Central memory CD4-positive, alpha-beta T cell (primary cell): ENCODE measurements around the gene STAB2.

Experiments
- DNase-seq: peaks from one replicate; pipeline ENCODE4 v3.0.0; 2022

STAB2 gene

DNA sequence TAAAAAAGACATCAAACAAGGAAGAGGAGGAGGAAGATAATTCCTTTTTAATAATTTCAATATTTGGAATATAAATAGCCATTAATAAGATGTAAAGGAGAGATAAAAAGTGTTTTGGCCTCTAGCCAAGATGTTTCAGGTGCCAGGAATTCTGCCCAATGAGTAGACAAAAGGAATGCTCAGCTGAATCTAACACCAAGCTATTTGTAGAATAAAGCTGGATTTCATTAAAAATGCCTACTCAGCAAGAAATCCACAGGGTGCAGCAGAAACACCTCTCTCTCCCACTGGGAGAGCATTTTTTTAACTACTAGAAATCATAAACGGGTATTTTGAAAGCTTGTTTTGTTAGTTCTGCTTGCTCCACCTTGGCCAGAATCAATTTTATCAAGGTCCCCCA lies 4.1 kb upstream of the STAB2 start:
- DNase-seq, result no peak

DNA sequence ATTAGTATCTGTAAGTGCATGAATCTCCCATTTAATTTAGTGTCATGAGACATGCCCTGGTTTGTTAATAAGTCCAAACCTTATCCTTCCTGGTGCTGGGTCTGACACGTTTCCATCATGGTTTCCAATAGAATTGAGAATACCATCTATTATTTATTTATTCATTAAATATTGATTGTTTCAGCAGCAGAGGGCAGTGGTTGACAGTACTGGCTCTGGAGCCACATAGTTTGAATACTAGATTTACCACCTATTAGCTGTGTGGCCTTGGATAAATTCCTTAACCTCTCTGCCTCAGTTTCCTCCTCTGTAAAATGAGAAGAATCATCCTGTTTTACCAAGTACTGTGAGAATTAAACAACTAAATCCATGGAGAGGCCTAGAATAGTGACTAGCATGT lies 941 bp upstream of the STAB2 start:
- DNase-seq, result no peak

DNA sequence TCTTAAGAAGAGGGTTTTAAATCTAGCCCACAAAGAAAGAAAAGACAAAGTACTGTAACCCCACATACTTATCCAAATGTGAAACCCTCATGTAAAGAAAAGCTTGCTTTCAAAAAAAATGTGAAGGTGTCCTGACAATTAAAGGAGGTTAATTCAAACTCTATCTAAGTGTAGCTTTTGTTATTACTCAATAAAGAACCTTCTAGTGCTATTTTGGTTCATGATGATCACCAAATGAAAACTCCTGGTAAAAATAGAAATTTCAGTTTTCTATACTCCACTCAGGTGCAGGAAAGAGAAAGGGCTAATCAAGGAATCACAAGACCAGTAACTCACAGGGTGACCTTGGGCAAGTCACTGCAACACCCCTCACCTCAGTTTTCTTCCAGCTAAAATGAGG lies 1.6 kb downstream of the STAB2 start:
- DNase-seq, result no peak

DNA sequence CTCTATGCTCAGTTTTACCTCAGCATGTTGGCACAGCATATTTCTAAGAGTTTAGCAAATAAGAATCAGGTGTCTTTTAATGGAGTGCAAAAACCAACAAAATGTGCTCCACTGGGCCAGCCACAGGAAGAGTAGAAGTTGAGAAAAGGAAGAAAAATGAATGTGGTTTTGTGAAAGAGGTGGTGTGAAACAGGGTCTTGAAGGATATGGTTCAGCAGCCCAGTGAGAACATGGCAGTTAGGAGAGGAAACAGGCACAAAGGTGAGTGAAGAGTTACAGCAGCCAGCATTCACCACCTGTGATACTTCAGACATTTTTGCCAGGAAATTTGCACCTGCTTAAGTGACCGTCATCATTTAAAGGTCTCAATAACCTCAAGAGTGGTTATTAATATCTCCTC lies 2.4 kb downstream of the STAB2 start:
- DNase-seq, result no peak

DNA sequence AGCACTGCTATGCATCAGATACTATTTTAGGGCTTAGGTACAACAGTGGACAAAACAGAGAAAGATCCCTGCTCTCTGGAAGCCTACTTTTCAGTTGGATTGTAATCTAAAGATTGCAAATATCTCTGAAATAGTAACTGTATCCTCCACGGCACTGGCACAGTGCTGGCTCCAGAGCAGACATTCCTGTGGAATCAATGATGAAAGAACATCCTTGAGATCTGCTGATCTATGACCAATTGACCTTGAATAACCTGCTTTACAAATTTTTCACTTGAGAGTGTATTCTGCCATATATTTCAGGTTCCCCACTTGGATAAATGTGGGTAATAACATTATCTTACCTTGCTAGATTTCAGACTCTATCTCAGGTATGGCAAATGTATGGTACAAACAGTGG lies 3.2 kb downstream of the STAB2 start:
- no peak for DNase-seq

DNA sequence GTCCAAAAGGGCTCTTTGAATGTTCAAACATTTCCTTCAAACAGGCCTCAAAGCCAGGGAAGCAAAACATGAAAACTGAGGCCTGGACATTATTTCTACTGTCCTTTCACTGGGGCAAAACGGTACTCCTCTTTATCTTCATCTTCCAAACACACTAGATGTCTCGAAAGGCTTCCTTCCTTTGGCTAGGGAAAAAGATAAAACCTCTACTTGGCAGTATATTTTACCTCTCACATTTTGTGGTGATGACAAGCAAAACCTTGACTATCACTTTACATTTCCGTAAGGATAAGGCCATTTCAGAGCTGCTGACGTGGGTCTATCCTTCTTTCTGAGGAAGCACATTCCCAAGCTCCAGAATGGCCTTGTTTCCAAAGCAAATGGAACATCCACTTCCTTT lies 9.9 kb downstream of the STAB2 start:
- no peak for DNase-seq

DNA sequence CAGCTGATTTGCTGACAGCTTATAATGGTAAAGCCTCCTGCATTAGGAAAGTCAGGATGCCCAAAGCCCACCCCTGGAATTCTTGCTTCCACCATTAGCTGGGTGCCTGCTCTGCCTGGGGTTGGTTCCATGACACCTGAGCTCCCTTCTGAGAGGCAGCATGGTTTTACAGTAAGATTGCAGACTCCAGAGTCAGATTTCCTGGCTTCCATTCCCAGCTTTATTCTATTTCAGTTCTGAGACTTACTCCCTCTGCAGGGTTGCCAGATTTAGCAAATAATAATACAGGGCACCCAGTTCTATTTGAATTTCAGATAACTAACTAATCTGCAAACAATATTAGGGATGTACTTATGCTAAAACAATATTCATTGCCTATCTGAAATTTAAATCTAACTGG lies 12.2 kb downstream of the STAB2 start:
- no peak for DNase-seq

DNA sequence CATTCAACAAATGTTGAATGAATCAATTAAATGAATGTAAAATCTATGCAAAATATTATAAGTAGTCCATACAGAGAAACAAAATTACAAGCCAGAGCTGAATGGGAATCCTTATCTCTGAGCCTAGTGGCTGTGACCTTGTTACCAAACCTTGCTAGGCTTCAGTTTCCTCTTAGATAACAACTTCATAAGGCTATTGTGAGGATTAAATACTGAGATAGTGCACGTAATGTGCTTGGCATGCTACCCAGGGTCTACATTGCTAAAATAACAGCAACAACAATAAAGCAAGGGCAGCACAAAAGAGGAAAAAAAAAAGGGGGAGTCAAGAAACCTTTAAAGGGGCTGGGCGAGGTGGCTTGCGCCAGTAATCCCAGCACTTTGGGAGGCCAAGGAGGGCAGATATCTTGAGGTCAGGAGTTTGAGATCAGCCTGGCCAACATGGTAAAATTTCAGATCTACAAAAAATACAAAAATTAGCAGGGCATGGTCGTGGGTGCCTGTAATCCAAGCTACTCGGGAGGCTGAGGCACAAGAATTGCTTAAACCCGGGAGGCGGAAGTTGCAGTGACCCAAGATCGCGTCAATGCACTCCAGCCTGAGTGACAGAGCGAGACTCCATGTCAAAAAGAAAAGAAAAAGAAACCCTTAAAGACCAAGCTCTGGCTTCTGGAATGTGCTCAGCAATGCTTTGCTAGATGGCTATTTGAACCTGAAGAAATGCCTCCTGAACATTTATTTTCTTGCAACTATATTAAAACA lies 14.1 kb downstream of the STAB2 start:
- no peak for DNase-seq

DNA sequence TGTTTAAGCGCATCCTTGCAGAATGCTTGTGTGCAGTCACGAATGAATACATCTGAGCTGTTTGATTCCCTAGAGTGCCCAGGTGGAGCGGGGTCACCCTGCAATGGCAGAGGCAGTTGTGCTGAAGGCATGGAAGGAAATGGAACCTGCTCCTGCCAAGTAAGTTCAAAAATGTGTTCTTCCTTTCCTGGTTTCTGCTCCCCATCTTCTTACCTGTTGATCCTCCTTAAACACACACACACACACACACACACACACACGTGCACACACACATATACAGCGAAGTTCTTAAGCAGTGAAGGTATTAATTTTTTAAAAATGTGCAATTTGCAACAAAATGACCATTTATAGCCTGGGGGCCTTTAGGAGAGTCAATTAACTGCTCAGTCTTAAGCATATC lies 33.3 kb downstream of the STAB2 start:
- no peak for DNase-seq

DNA sequence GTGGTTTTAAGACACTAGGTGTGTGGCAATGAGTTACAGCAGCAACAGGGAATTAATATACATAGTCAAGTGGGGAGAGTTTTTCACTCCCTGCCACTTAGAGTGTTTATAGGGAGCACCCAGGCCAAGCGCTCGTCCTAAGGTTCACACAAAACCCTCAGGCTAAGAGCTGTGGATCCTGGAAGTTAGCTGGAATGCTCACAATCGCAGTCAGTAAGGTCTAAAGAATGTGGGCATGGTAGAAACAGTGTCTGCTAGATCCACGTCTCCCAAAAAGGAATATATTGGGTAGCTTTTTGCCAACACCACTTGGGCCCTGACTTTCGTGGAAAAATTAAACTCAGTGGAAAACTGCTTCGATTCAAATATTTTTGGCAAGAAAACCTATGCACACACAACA lies 36.6 kb downstream of the STAB2 start:
- no peak for DNase-seq

DNA sequence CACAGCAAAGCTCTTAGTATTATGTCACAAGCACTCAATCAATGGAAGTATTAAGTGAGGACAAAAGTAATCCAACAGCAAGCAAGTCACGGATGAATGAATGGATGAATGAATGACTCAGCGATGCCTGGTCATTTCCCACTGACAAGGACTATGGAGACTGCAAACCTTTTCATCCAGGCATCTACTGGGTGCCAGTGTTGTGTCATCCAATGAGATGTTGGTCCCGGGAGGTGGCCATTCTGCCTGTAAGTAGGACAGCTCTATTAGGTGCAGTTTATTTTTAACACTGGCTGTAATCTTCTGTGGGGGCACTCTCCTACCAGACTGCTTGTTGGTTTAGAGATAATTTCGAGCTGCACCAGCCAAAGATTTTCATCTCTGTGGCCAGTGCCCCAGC lies 39.4 kb downstream of the STAB2 start:
- no peak for DNase-seq

DNA sequence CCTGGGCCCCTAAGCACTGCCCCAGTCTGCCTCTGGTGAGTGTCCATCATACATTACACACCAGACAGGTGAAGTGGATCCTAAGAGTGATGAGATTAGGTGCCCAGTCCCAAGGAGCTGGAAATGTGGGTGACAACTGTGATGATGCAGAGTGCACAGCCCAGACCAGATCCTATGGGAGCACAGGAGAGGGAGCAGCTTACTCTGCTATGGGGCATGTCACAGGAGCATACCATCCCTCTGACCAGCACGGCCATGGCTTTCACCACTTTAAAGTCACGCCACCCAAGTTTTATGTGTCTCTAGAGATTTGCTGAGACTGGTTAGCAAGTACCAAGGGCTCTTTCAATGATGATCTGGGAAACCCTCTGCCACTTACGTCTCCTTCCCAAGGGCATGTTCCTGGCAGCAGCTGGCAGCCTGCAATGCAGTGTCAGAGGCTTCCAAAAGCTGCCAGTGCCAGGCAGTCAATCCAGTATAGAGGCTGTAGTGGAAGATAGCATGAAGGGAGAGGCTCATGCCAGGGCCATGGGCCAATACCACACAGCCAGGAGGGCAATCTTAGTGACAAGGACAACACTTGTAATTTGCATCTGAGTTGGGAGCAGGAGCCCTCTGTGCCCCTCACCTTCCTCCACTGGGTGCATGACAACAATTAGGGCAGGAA lies 40.2 kb downstream of the STAB2 start:
- no peak for DNase-seq

DNA sequence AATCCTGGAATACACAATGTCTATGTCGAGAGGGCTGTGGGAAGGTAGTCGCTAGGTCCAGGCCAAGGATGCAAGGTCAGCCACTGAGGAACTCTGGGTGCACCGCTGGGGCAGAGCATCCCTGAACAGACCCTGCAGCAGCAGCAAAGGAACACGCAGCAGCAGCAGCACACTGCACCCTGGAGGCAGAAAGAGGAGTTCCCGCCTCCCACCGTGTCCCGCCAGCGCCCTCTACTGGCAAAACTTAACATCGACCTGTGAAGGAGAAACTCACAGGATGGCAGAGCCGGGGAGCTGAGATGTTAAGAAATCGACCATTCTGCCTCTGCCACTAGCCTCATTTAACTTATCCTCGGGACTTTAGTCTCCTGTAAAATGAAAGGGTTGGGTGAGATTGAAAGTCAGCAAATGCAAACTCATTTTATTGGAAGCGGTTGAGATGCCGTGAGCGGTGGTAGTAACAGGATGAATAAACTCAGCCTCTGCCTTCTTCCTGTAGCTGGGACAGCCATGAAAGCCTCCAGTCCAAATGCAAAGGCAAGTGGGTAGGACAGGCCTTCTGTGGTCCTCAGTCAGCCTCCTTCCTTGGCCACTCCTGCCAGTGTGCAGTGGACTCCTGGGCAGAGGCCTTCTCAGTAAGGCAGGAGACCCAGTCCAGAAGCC lies 45.6 kb downstream of the STAB2 start:
- DNase-seq, result no peak

DNA sequence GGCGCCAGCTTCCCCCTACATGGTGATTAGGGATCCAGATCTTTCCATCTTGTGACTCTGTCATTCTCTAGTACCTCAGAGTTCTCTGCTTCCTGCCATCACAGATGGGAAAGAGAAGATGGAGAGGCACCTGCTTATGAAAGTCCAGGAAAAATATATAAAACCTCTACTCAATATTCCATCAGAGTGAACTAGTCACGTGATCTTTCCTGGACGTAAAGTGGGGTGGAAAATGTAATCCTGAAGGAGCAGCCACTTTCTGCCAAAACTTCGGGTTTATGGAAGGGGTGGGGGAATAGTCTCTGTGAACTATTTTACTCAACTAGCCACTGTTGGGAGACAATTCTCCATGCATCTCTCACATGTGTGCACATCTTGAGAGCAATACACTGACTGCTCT lies 47.7 kb downstream of the STAB2 start:
- no peak for DNase-seq

DNA sequence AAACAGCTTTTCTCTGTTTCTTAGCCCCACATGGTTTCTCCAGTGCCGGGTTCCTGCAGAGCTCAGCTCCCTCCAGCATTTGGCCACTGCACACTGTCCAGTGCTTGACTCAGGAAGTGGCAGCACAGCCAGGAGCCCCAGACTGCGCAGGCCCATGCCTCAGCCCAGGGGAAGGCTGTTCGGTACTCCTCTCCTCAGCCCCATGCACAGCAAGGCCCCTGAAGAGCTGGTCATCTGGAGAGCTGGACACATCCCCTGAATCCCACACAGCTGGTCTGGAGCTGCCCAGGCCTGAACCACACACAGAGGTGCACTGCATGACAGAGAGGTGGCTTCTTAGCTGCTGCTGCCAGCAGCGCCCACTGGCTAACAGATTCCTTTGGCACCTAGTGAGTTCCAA lies 48.3 kb downstream of the STAB2 start:
- DNase-seq, result no peak

DNA sequence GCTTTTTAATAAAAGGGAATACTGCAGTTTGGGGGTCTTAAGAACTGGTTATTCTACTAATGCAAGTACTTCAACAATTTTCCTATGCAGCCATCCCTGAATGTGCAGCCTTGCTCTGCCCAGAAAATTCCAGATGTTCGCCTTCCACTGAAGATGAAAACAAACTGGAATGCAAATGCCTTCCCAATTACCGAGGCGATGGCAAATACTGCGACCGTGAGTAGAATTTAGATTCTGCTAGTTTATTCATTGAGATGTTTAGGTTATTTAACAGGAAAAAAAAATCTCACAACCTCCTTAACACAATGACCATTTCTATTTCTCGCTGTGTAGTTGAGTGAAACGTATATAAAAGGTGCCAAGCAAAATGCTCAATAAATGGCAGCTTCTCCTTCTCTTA lies 49.9 kb downstream of the STAB2 start:
- no peak for DNase-seq

DNA sequence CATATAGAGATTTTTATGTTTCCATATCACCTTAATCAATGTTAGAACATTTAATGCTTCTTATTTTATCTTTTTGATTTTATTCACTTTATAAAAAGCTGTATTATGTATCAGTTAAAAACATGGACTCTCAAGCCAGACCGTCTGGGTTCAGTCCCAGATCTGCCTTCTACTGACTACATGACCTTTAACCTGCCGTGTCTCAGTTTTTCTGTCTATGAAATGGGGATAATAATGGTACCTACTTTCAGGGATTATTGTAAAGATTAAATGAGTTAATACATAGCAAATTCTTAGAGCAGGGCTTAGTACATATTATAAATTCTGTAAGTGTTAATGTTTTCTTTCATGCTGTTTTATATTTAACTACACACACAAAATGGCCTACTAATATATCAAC lies 50.4 kb downstream of the STAB2 start:
- no peak for DNase-seq

DNA sequence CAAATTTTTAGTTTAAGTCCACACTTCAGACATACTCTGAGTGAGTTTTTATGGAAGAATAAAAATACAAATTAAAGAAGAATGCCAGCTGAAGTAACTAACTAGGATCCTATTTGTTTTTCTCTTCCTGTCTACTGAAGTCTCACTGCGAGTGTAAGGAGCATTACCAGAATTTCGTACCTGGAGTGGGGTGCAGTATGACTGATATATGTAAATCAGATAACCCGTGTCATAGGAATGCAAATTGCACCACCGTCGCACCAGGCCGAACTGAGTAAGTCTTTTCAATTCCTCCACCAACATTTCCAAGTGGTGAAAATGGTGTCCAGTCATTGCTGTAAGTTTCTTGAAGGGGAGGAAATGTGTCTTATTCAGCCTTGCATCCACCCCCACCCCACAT lies 52.9 kb downstream of the STAB2 start:
- no peak for DNase-seq

DNA sequence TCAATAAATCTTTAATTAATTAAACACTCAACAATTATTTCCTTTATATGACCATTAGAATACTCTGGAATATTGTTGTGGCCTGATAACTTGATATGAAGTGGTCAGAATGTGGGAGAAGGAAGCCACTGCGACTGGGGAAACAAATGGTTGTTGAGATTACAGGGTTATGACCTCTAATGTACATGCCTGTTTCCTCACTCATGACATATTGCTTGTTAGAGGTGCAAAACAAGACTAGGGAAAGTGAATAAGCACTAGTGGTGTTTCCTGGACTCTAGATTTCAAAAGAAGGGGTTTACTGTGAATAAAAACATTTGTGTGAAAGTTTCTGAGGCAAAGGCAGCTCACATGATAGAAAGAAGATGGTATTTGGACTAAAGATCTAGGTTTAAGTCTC lies 53.3 kb downstream of the STAB2 start:
- DNase-seq, result no peak

DNA sequence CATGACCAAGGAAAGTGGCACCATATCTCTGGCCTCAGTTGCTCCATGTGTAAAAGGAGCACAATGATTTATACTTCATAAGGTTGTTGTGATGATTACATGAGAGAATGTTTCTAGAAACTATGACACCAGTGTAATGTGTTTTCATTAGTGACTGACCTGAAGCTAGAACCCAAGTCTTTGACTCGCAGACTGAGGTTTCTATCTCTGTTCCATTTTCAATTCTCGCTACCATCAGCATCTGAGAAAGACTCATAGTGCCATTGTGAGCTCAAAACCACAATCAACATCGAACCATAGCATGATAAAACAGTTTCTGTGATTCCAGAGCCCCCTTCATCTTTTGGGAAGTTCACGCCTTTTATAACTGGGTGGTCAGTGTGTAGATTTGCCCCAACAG lies 53.8 kb downstream of the STAB2 start:
- no peak for DNase-seq

DNA sequence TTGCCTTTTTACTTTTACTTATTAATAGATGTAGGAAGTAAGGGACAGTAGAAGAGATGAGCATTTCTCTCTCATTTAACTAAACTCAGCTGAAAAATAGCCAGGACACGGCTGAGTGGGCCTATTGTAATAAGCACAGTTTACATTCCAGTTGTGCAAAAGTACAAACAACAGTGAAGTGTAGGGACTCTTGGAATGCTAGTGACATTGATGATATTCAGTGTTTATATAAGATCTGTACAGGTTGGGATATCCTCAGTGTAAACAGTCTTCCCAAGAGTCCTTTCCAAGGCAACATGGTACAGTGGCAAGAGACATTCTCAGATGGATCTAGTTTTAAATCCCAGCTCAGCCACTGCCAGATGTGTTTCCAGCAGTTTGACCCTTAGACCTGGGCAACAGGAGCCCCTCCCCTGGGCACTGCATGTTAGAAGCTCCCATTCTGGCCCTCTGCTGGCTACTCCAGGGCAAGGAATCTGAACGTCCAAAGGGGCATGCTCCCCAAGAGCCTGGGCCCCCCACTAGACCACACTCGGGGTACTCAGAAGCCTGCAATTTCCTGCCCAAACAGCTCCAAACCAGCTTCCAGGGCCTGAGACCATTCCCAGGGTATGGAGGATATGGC lies 55.3 kb downstream of the STAB2 start:
- DNase-seq, result no peak

DNA sequence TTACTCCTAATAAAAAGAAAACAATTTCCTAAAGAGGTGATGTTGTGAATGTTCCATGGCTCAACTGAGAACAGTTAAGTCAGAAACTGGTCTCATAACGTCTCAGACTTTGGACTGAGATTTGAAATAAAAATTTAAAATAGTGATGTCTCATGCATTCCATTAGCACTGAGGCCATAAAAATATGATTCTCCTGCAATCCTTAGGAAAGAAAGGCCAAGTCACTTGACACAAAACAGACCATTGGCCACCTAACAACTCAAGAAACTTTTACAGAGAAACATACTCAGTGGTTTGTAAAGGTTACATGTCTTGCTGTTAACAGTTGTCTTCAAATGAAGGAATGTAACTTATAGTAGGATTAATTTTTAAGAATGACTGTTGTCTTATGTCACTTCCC lies 58.1 kb downstream of the STAB2 start:
- DNase-seq, result no peak

DNA sequence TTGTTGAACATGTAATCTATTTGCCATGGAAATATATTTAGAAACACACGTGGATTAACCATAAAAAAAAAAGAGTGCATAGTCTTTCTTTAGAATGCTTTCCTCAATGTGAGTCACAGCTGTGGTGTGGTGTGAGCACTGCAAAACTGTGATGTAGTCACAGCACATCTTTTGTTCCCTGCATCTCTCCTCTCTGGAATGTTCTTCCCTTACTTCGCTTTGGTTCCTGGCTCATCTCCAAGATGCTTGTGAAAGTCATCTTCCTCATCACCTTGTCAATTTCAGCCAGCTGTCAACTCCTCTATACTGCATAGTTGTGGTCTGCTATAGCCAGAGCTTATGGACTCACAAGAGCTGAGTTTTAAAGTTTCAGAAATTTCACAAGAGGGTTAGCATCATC lies 60.2 kb downstream of the STAB2 start:
- DNase-seq, result no peak

DNA sequence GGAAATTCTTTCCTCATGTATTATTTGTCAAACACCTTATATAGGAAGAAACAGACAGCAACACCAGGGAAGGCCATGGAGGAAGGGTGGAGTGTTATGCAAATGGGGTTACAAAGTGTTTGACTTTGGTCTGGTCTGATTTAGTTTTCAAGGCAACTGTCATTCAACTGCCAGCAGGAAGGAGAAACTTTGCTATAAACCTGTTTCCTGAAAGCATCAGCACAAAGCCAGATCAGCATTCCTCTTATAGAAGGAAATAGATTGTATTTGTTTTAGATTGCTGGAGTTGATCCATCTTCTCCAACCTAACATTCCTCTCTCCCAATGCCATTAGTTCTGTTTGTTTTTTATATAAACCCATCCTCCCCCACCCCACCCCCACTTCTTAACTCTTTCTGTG lies 65.7 kb downstream of the STAB2 start:
- DNase-seq, result no peak
